Vagina (tissue), 2 donors: ENCODE measurements around the gene GSG1L2. TPM values are rescaled to one million over a fixed set of nuclear protein-coding genes. Genes with fewer than 3 reads are reported as not detected.

ENCODE experiments used
- DNase-seq, 2 donors: peaks; one replicate each; pipeline ENCODE4 v3.0.0-alpha.2; 2017; ENCODE audit errors: extremely low spot score in 2 of 2
- H3K27ac ChIP-seq: fragments of 200-600 bp; sonication (generic); one replicate; pipeline ENCODE4 v1.5.1; 2019
- H3K27me3 ChIP-seq: fragments of 200-600 bp; sonication (generic); one replicate; pipeline ENCODE4 v1.5.1; 2019
- H3K36me3 ChIP-seq, 2 donors: fragments of 200-600 bp; sonication (generic); one replicate each; pipeline ENCODE4 v1.5.1; 2017 to 2019
- H3K4me1 ChIP-seq: fragments of 200-600 bp; sonication (generic); one replicate; pipeline ENCODE4 v1.5.1; 2019
- H3K4me3 ChIP-seq, 2 donors: fragments of 200-600 bp; sonication (generic); 1 replicate in 1 of 2; 2 replicates in 1 of 2; pipeline ENCODE4 v1.5.1; 2016 to 2019
- H3K9me3 ChIP-seq: fragments of 200-600 bp; sonication (generic); one replicate; pipeline ENCODE4 v1.5.1; 2019
- POLR2A ChIP-seq, 2 donors: fragments of 450-650 bp; IDR thresholded peaks; one replicate each; pipeline ENCODE4 v1.6.1; 2017; ENCODE audit warnings: antibody characterized with exemption in 2 of 2, mild to moderate bottlenecking in 2 of 2, moderate library complexity in 2 of 2
- POLR2AphosphoS5 ChIP-seq, 2 donors: sonication (generic); formaldehyde crosslinking; IDR thresholded peaks; one replicate each; pipeline ENCODE4 v1.9.0; 2017; ENCODE audit warnings: antibody characterized with exemption in 2 of 2, mild to moderate bottlenecking in 2 of 2, low read depth in 1 of 2; ENCODE audit not compliant: insufficient read depth in 1 of 2
- intact Hi-C: fragments of 100-400 bp; cut with DNase I; formaldehyde crosslinking; loops from one replicate; pipeline ENCODE4 v1.15.1; 2023
- total RNA-seq: library from RNA; depleted of rRNA; stranded (reverse); fragments of >200 nt; gene quantifications from one replicate; pipeline ENCODE4 v1.2.3, GENCODE V29; 2016
- TF ChIP-seq, protein P1 (sequence below), 3 experiments: fragments of 450-650 bp in 2 of 3; fragments of 200-600 bp in 1 of 3; sonication (generic) in 1 of 3; IDR thresholded peaks; one replicate each; pipeline ENCODE4 v1.5.1; 2017 to 2019; ENCODE audit warnings: antibody characterized with exemption in 3 of 3, mild to moderate bottlenecking in 2 of 3, moderate library complexity in 2 of 3

Gene GSG1L2
- not detected for total RNA-seq

DNA sequence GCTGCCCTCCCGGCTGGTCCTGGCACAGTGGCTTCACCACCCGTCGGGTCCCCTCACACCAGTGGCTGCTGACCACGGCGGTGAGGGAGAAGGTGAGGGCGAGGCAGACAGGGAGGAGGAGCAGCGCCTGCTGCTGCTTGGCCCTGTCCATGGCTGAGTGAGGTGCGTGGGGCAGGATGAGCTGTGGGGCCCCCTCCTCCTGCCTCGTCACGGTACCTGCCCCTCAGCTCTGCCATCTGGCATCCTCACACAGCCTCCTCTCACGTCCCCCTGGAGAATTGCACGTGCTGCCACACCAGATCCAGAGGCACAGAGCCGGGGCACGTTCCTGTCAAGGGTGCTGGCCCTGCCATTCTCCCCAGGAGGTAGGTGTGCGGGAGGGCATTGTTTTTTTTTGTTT lies at the start of gene GSG1L2:
TSS of gene GSG1L2 (minus strand) at position 159 of the 400 bp plus-strand sequence. CDS start at position 151, 8 bp downstream.
- no peak within 1 kb of the TSS for H3K4me3 ChIP-seq
- H3K27me3 ChIP-seq = no peaks in the 10 kb centered on the region
- TF ChIP-seq POLR2A (IDR thresholded peaks at IDR 0.05) = no peak
- TF ChIP-seq, protein P1, sequence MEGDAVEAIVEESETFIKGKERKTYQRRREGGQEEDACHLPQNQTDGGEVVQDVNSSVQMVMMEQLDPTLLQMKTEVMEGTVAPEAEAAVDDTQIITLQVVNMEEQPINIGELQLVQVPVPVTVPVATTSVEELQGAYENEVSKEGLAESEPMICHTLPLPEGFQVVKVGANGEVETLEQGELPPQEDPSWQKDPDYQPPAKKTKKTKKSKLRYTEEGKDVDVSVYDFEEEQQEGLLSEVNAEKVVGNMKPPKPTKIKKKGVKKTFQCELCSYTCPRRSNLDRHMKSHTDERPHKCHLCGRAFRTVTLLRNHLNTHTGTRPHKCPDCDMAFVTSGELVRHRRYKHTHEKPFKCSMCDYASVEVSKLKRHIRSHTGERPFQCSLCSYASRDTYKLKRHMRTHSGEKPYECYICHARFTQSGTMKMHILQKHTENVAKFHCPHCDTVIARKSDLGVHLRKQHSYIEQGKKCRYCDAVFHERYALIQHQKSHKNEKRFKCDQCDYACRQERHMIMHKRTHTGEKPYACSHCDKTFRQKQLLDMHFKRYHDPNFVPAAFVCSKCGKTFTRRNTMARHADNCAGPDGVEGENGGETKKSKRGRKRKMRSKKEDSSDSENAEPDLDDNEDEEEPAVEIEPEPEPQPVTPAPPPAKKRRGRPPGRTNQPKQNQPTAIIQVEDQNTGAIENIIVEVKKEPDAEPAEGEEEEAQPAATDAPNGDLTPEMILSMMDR (IDR thresholded peaks at IDR 0.05) = no peak
- no peaks in the 10 kb centered on the region for H3K9me3 ChIP-seq
- H3K36me3 ChIP-seq = no peaks in the 10 kb centered on the region
- no peak within 1 kb of the TSS for H3K27ac ChIP-seq
- no peaks in the 10 kb centered on the region for H3K4me1 ChIP-seq
- no peak for DNase-seq
- intact Hi-C loops = no loop called here

DNA sequence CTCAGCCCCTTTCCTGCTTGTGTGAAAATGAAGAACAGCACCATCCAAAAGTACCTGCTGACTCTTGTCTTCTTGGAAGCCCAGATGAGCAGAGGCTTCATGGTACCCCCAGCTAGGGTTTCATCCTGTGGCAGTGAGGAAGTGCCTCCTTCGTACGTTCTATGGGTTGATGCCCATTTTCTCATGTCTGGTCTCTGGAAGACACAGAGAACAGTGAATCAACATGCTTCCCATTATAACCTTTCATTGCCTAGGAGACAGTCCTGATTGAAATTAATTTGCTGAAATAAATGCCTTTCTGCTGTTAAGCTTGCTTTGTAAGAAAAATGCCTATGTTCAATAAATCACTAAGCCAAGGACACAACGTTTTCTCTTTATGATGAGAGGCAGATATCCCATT lies 46.7 kb upstream of the GSG1L2 start:
- no peak overlapping the region for H3K27ac ChIP-seq
- H3K4me1 ChIP-seq = no peaks in the 10 kb centered on the region
- no peaks in the 10 kb centered on the region for H3K27me3 ChIP-seq
- TF ChIP-seq, protein P1 (IDR thresholded peaks at IDR 0.05) = no peak
- no peak for TF ChIP-seq POLR2AphosphoS5 (IDR thresholded peaks at IDR 0.05; ENCODE audit: insufficient read depth in 1 of 2, low read depth in 1 of 2)
- TF ChIP-seq POLR2A (IDR thresholded peaks at IDR 0.05) = no peak
- H3K9me3 ChIP-seq = no peaks in the 10 kb centered on the region
- H3K36me3 ChIP-seq = no peaks in the 10 kb centered on the region
- intact Hi-C loops = no loop called here
- H3K4me3 ChIP-seq = no peak overlapping the region
- DNase-seq = peak in 1 of 2 donors; percentile 55

DNA sequence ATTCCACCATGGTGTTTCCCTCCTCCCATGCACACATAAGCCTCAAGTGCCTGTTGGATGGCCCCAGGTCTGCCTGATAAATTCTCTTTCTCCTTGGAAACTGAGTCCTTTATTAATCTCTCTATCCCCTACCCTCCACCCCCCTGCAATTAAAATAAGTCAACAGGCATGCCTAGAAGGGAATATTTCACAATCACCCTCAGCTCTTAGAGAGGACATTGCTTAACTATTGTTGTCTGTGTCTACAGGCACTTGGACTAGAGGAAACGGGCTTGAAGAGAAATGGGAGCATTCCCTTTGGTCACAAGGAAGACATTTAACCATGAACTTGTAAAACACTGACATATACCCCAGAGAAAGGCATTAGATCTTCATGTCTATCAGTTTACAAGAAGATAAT lies 43.7 kb upstream of the GSG1L2 start:
- no peaks in the 10 kb centered on the region for H3K4me1 ChIP-seq
- no peak overlapping the region for H3K27ac ChIP-seq
- H3K27me3 ChIP-seq = no peaks in the 10 kb centered on the region
- H3K9me3 ChIP-seq = no peaks in the 10 kb centered on the region
- DNase-seq = peak; percentile 7 to 8
- H3K4me3 ChIP-seq = no peak overlapping the region
- TF ChIP-seq, protein P1 (IDR thresholded peaks at IDR 0.05) = no peak
- TF ChIP-seq POLR2A (IDR thresholded peaks at IDR 0.05) = no peak
- TF ChIP-seq POLR2AphosphoS5 (IDR thresholded peaks at IDR 0.05; ENCODE audit: insufficient read depth in 1 of 2, low read depth in 1 of 2) = no peak
- intact Hi-C loops = no loop called here
- H3K36me3 ChIP-seq = no peaks in the 10 kb centered on the region

DNA sequence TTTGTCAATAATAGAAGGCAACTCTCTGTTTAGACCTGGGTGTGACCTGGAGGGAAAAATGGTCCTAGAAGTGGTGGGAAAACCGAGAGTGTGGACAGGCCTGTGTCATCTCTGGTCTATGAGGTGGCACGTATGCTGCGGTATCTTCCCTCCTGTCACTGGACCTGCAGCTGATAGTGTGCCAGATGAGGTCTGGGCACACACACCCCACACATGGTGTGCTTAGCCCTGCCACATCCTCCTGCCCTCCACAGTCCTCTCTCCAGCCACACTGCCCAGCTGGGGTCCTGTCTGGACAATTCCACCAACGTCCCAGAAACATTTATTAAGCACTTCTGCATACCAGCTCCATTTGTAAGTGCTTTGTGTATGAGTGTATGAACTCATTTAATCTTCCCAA lies 41.1 kb upstream of the GSG1L2 start:
- Histone ChIP-seq H3K4me3 (no peak overlapping the region), H3K9me3 (peaks cover 3% of the 10 kb centered on the region), H3K27me3 (no peaks in the 10 kb centered on the region), H3K4me1 (no peaks in the 10 kb centered on the region), H3K27ac (no peak overlapping the region), H3K36me3 (no peaks in the 10 kb centered on the region)
- peak; percentile 19 to 49 for DNase-seq
- intact Hi-C loops = no loop called here
- TF ChIP-seq POLR2AphosphoS5 (IDR thresholded peaks at IDR 0.05; ENCODE audit: insufficient read depth in 1 of 2, low read depth in 1 of 2) (no peak), POLR2A (IDR thresholded peaks at IDR 0.05) (no peak)
- TF ChIP-seq, protein P1 (IDR thresholded peaks at IDR 0.05) = no peak

DNA sequence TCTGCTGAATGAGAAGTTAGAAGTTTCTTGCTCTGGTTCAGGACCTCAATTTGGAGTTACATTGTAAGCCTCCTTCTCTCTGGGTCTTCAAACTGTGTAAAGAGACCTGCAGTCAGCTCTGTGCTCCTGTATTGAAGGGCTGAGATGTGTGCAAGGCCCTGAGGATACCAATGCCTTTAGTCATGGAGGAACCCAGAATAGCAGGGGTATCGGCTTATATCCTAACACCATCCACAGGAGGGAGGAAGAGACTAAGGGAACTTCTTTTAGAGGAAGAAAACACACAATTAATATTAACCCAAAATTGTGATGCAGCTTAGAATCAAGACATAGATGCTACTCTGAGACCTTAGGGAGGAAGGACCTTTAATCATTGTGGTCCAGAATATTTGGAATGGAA lies 40.3 kb upstream of the GSG1L2 start:
- DNase-seq = no peak
- no peak for TF ChIP-seq POLR2AphosphoS5 (IDR thresholded peaks at IDR 0.05; ENCODE audit: insufficient read depth in 1 of 2, low read depth in 1 of 2)
- Histone ChIP-seq H3K36me3 (no peaks in the 10 kb centered on the region), H3K27ac (no peak overlapping the region), H3K9me3 (peaks cover 3% of the 10 kb centered on the region), H3K4me3 (no peak overlapping the region), H3K27me3 (no peaks in the 10 kb centered on the region), H3K4me1 (no peaks in the 10 kb centered on the region)
- intact Hi-C loops = no loop called here

DNA sequence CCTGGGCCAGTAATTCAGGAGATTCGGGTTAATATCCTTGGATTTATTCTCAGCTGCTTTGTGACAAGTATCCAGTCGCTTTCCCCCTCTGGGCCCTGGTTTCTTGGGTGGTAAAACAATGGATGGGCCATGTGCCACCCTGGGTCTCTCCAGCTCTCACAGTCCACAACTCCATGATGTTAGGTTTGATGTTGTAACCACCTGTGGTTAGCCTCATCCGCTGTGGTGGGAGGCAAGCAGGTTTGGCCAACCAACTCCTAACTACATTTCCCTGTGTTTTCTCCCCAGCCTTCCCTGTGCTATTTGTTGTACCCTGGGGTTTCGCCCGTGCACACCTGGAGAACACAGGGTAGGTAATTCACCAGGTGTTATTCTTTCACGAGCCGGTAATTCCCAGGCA lies 39.0 kb upstream of the GSG1L2 start:
- intact Hi-C loops = no loop called here
- peak; percentile 34 to 60 for DNase-seq
- no peak for TF ChIP-seq POLR2AphosphoS5 (IDR thresholded peaks at IDR 0.05; ENCODE audit: insufficient read depth in 1 of 2, low read depth in 1 of 2)
- TF ChIP-seq, protein P1 (IDR thresholded peaks at IDR 0.05) = no peak

More for the DNA sequence above, 39.0 kb upstream of the GSG1L2 start:
- Histone ChIP-seq H3K27ac (no peak overlapping the region), H3K4me1 (no peaks in the 10 kb centered on the region), H3K4me3 (no peak overlapping the region), H3K36me3 (no peaks in the 10 kb centered on the region), H3K27me3 (no peaks in the 10 kb centered on the region), H3K9me3 (peaks cover 3% of the 10 kb centered on the region)
